OCI-LY7 (cell line): ENCODE results near the gene ABCA4.

ENCODE experiments used
- CTCF ChIP-seq: fragments of 200-600 bp; sonication (generic); conservative IDR thresholded peaks from 2 replicates; pipeline ENCODE4 v1.5.1; 2014; ENCODE audit warnings: mild to moderate bottlenecking, antibody characterized with exemption, low read length, moderate library complexity, mixed read lengths
- EZH2phosphoT487 ChIP-seq: fragments of 200-600 bp; sonication (generic); IDR thresholded peaks from 2 replicates; pipeline ENCODE4 v1.6.1; 2018; ENCODE audit warnings: low read depth, borderline replicate concordance, mild to moderate bottlenecking, mixed run types, antibody characterized with exemption, low read length, moderate library complexity, mixed read lengths

- TF ChIP-seq CTCF = no peak
- no peak for TF ChIP-seq EZH2phosphoT487
Observed at GRCh38 chr1:94104776-94105580, 16.0 kb downstream of the ABCA4 start.
